Measurements from ENCODE around the gene JAKMIP2.
"Not testable (repeated sequence)": the region's sequence is repeated elsewhere in the genome, so short reads cannot be mapped to it uniquely, and the experiment has no call there.

JAKMIP2 gene

DNA sequence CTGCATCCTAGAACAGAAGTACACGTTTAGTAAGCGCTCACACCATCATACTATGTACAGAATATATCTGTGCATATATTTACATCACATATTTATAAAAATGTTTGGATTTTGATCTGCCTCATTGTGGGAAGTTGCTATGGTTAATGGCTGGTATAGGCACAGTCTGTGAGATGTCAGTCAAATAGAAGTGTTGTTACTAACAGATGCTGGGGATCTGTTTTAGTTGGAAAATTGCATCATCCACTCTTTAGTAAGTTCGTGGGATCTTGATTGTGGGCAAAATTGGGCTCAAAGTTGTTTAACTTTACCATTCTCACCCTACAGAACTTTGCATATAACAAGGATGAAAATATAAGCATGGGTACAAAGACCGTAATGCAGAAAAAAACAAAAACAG is 196.3 kb downstream of the JAKMIP2 start:
- DNase-seq: no peak

DNA sequence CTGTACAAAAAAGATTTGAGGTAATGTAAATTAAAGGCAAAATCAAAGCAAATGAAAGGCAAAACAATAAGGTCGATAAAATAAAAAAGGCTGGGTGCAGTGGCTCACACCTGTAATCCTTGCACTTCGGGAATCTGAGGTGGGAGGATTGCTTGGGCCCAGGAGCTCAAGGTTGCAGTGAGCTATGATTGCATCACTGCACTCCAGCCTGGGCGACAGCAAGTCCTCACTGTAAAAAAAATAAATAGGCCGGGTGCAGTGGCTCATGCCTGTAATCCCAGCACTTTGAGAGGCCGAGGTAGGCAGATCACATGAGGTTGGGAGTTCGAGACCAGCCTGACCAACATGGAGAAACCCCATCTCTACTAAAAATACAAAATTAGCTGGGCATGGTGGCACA is 200.3 kb downstream of the JAKMIP2 start:
- not testable (repeated sequence) for DNase-seq

DNA sequence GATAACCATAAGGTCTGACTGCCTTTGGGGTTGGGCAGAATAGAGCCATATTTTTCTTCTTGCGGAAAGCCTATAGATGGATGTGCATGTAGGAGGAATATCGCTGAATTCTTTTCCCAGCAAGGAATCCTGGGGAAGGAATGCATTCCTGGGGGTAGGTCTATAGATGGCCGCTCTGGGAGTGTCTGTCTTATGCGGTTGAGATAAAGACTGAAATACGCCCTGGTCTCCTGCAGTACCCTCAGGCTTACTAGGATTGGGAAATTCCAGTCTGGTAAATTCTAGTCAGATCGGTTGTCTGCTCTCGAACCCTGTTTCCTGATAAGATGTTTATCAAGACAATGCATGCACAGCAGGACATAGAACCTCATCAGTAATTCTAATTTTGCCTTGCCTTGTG is 202.1 kb downstream of the JAKMIP2 start:
- DNase-seq: not testable (repeated sequence)

DNA sequence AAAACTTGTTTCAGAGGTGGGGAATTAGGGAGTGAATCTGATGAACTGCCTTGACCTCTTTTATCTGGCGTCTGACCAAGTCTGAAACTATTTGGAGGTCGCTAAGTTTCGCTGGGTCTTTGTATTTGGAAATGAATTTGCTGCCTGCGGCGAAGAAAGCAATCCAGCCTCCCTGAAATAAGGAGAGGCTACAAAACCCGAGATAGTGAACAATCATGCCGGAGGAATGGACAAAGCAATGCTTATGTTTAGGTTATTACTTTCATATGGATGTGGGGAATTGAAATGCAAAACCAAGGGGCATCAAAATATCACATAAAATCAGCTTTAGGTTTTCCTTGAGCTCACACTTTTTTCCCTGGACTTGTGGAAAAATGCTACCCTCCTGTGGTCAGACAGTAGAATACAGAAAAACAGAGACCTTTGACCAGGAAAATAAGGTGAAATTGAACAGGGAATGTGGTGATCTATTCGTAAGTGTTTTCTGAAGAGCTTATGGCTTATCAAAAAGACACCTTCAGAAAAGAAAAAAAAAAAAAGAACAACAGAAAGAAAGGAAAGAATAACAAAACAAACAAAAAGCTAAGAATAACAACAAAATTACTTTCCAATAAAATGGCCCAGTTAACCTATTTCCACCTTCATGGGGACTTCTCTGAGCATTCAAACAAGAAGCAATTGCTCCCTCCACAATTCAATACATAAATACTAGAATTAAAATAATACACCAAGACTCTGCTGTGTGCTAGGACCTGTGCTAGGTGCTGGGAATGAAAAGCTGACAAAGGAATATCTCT is 204.1 kb downstream of the JAKMIP2 start:
- peak; percentile 39 for DNase-seq

DNA sequence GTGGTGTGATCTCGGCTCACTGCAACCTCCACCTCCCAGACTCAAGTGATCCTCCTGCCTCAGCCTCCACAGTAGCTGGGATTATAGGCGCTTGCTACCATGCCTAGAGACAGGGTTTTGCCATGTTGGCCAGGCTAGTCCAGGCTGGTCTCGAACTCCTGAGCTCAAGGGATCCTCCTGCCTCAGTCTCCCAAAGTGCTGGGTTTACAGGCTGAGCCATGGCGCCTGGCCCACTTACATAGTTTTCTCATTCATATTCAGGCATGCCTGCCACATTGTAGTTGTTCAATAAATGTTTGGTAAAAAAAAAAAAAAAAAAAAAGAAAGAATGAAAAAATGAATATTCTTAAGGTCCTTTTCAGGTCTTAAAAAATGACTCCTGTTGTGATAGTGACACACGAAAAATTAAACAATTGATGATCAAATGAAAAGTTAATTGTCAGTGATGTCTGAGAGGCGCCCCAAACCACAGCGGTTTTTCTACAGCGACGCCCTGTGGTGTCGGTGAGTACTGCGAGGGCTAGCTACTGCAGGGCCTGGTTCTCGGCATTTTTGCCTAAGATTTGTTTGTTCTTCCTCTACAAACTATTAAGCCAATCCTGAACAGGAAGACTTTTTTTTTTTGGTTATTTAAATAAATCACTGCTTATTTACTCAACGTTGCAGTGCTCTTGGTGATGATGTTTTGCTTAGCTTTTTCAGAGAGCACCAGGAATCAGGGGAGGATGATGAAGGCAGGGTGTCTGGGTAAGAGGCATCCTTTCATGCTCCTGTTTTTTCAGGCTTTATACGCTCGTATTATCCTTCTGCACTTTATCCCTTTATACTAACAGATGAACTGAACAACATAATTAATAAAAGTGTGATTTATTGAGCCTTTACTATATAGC is 205.6 kb downstream of the JAKMIP2 start:
- DNase-seq: peak; percentile 79

DNA sequence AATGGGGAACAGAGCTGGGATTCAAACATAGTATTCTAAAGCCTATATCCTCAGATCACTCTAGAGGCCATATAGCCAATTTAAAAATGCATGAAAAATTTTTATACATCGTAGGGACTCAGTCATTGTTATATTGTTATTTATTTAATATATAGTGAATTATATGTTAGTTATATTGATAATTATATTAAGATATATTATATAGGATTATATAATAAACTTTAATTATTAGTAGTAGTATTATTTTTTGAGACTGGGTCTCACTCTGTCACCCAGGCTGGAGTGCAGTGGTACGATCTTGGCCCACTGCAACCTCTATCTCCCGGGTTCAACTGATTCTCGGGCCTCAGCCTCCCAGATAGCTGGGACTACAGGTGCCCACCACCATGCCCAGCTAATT is 206.9 kb downstream of the JAKMIP2 start:
- no peak for DNase-seq

DNA sequence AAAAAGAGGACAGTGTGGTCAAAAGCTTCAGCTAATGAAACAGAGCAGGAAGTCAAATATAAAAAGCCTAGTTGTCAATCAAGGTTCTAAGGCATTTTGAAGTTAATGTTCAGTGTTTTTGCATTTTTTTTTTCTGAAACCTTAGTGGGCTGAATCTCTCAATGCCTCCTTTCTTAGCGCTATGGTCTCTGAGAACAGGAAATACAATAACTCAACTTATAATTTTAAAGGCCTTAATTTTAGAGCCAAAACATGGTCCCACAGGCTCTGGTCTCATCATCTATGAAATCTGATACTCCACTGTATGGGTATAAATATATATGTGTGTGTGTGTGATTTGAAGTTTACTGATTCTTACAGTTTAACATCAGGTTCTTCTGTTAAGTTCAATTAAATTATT is 209.3 kb downstream of the JAKMIP2 start:
- no peak for DNase-seq

DNA sequence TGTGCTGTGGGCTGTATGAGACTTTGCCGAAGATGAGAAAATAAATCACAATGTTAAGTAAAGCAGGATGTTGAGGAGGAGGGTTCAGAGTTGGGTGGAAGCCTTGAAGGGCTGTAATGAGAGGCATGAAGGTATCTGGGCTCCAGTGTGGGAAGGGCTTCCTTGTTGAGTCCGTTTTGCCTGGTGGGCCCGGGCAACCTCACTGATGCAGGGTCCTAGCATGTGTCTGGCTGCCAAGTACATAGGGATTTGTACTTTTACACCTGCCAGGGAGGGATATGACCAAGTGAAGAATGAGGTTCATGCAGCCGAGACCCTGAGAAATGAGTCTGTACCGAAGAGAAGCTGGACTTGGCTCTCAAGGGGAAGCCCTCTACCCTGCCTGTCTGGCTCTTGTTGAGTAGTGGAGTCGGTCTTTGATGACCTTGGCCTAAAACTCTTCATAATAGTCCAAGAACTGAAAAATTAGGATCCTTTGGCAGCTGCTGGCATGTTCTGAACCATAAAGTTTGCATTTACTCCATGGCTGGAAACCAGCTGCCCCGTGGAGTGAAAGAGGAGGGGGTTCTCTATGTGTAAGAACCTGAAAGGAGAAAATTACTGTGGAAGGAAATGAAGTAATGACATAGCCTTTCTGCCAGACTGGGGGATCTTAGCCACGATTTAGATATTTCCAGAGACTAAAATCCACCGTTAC is 213.7 kb downstream of the JAKMIP2 start:
- no peak for DNase-seq

DNA sequence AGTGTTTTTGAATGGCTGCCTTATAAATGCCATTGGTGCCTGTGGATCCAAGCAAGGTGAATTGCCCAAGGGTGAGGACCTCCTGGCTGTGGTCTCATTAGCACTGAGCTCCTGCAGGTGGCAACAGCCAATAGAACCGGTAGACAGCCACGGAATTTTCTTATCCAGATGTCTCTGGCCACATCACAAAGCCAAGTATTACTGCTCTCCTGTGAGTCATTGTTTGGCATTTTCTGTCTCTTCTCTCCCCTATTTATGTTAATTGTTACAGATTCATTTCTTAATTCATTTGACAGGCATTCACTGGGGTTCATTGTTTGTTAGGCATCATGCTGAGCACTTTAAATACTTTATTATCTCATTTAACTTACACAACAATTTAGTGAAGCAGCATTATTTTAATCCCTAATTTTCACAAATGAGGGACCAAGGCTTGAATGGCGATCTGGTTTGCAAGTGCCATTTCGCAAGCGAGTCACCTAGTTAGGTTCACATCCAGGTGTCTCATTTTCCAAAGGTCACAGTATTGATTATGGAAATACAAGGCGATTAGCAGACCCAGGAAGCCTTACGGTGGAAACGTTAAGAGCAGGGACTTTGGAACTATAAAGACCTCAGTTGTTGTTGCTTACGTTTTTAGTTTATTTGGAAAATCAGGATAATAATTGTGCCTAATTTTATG is 214.5 kb downstream of the JAKMIP2 start:
- no peak for DNase-seq

DNA sequence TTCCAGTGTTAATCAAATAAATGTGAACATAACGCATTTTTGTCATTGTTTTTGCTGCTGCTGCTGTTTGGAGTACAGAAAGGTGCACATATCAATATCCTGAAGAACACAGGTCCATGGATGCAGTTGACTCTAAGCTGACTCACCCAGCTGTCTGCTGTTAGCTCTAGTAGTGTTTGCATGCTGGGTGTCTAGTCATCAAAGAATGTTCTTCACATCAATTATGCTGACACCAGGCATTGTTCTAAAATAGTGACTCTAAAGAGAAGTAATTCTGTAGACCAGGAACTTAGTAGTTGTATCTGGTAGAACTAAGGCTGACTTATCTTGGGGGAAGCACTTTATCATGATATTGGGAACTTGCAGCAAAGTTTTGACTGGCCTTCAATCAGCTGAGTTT is 217.0 kb downstream of the JAKMIP2 start:
- no peak for DNase-seq

DNA sequence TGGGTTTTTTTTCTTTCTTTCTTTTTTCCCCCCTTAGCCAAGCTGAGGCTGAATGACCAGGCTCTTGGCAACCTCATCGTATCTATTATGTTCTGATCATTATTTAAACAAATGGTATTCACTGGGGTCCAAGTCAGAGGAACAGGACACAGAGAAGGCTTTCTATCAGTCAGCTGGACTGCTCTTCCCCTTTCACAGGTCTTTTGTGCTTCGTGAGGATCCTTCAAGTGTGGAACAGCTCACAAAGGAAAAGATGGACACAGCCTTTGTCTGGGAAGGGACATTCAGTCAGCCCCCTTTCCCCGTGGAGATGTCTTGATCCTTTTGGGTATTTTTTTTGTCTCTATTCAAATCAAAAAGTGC is 218.4 kb downstream of the JAKMIP2 start:
- DNase-seq: no peak

DNA sequence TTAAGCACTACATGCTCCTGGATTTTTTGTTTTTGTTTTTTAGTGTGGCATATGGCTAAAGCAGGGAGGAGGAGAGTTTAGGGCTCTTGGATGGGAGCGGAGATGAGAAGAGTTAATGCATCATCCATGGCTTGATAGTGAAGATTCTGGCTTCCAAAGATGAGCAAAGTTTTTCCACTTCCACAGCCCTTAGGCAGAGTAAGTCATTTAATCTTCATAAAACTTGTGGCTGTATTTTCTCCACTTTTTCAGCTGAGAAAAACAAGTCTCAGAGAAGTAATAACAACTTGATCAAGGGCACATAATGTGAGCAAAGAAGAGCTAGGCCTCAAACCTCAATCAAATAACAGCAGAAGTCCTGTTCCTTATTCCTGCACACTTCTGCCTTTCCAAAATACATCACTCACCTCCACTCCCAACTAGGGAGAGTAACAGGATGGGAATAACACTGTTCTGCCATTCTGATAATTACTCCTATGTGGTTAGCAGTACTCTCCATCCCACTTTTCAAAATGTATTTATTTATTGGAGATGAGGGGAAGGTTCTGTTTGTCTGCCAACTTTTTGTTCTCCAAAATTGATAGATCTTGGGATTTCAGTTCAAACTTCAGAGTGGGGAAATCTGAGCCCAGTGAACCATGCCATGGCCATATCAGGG is 218.9 kb downstream of the JAKMIP2 start:
- DNase-seq: no peak

DNA sequence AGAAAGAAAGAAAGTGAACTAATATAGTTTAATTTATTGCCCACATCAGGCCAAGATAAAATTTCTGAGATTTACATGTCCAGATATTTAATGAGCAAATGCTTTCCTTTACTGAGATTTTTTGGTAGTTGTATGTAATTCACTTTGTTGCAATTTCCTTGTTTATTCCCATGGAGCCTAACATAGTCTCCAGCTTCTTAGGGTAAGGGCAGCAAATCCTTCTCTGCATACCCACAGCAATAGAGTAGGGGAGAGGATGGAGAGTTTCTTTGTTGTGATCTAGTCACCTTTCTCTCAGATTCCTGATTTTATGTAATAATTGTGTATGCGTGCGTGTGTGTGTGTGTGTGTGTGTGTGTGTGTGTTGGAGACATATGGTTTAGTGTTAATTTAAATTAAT is 221.1 kb downstream of the JAKMIP2 start:
- no peak for DNase-seq

DNA sequence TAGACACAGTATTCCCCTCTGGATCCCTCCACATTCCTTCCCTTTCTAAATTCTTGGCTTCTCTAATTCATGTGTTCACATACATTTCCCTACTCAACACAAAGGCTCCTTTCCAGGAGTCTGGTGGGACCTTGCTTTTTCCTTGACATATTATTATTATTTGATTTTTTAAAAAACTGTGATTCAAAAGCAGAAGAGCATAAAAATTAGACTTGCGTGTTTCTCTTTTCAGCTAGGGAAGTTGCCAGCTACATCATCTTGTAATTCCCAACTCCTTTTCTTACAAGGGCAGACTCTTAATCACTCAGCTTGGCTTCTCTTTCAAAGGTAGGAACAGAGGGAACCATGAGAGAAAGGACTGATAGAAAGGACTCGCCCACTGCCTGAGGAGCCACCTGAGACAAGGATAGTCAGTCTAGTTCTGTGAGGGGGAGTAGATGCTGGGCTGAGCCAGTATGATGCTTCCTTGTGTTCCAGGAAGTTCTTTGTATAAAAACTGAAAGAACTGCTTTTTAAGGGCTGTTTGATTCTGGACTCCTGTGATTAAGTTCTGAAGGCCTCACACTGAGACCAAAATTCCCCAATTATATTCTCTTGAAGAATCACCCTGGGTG is 221.7 kb downstream of the JAKMIP2 start:
- DNase-seq: peak; percentile 70

DNA sequence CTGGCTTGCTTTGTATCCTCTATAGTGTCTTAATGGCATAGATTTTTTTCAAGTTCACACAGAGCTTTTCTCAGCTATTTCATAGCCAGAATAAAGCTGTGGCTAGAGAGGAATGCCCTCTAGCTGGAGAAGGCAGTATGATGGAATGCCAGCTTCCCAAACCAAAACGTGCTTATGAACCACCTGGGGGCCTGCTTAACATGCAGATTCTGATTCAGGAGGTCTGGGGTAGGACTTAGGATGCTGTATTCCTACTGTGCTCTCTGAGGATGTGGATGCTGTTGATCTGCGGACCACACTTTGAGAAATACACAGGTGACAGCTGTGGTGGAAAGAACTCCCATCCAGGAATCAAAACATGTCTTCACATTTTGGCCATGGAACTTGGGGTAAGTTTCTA is 222.8 kb downstream of the JAKMIP2 start:
- DNase-seq: no peak

DNA sequence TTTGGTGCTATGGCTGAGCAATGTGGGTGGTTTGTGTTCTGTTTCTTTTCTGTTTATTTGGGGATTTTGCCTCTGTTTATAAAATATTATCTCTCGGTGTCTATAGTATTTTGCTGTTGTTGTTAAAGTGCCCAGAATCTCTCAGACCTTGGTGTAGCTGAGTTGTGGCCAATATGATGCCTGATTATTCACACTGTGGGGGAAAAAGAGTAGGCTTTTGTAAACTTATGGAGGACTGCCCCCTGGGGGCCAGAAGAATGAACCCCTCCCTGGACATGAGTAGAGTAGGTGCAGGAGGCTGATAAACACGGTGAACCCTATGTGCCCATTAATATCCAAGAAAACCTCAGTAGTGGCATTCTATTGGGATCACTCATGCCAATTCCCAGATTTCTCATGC is 223.7 kb downstream of the JAKMIP2 start:
- peak; percentile 54 for DNase-seq

DNA sequence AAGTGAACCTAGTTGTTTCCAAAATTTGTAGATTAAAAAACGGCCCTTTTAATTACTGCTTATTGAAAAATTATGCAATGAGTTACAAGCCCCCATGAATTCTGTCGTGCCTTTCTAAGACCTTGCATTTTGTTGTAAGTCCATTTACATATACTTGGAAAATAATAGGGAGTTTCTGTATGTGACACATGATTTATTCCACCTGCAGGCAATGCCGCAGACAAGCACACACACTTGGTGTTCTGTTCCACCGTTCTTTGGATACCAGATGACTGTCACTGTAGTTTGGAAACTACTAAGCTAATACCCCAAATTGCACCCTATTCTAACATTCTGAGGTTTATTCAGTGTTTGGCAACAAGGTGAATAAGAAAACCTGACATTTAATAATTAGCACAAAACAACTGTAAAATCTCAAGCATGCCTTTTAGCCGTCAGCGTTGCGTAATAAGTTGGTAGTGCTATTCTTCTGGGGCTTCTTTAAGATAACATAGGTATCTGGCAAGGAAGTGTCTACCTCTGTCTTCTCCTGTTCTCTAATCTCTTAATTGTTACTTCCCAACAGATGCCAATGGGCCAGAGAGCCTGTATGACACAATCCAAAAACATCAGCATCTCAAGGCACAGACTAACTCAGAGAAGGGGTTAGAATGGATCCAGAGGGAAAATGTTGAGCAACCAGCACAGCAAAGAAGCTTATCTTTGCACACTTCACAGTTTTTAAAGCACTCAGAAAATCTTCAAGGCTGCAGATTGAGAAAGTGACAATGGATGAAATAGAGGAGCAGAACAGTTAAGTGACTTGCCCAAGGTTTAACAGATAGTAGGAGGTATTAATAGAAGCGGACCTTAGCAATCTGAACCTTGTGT is 224.4 kb downstream of the JAKMIP2 start:
- DNase-seq: no peak

DNA sequence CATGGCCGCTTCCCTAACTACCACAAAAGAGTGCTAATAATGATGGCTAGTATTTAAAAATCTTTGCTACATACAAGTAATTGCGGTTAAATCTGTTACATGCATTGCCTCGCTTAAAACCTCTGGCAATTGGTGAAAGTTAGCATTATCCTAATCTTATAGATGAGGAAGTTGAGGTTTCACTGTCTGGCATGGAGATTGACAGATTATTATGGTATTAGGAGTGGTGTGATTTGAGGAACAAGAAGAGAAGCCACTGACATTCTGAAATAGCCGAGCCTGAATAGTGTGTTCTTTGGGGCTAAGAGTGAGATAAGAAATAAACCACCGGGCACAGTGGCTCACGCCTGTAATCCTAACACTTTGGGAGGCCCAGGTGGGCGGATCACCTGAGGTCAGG is 227.4 kb downstream of the JAKMIP2 start:
- no peak for DNase-seq

DNA sequence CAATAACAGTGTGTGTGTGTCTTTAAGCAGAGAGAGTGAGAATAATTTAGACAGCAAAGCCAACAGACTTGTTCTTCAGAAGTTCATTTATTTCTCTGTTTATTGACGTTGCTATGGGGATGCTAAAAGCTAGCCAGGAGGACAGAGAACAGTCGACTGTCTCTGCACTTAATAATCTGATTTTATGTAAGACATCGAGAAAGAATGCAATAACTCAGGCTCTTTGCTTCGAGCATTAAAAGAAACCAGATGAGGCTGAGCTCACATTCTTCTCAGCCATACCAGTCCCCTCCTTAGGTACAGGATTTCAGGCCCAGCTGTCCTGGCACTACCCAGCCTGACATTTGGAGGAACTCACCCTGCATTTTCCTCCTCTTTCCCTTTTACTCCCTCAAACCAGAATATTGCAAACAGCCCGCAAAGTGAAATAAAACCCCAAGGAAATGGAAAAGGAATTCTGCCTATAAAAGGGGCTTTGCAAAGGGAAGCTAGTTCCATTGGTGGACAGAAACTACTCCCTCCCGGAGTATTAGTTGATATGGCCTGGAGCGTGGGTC is 228.2 kb downstream of the JAKMIP2 start:
- DNase-seq: peak; percentile 89

DNA sequence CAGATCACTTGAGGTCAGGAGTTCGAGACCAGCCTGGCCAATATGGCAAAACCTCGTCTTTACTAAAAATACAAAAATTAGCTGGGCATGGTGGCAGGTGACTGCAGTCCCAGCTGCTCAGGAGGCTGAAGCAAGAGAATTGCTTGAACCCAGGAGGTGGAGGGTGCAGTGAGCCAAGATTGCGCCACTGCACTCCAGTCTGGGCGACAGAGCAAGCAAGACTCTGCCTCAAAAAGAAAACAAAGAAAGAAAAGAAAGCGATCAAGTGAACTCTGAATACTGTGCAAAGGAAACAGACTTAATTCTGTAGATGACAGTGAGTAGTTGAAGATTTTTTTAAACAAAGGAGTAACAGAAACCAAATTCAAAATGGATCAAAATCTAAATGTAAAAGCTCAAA is 228.7 kb downstream of the JAKMIP2 start:
- not testable (repeated sequence) for DNase-seq

DNA sequence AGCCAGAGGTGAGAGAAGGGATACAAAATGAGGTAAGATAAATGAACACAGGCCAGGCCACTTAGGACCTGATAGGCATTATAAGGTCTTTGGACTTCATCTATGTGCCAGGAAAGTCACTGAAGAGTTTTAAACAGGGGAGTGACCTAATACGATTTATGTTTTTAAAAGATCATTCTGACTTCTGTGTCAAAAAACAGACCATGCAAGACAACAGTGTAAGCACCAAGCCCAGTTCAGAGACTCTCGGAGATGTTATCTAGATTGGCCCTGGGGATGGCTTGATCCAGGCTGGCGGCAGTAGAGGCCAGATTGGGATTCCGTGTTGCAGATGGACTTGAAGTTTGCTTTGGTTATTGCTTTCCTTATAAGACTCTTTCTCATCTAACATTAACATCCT is 229.6 kb downstream of the JAKMIP2 start:
- peak; percentile 61 for DNase-seq

All from right hindlimb (tissue), 1 donor.